ENCODE data around the gene CTPS1.

DNA sequence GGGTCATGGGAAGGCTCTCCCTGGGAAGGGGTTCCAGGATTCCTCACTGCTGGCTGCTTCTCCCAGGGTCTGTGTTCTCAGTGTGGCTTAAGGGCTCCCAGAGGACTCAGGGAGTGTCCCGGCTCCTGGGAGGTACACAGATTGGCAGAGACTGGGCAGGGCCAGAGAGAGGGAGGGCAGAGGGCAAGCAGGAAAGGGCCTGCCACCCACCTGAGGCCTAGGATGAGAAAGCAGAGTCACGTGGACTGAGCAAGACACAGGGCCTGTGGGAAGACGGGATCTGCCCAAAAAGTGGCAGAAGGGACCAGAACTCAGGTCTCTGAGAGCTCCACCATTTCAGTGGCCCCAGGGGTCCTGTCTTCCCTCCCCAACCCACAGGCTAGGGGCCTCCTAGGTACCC, 41.2 kb downstream of the CTPS1 start:
- TF ChIP-seq, protein P1, sequence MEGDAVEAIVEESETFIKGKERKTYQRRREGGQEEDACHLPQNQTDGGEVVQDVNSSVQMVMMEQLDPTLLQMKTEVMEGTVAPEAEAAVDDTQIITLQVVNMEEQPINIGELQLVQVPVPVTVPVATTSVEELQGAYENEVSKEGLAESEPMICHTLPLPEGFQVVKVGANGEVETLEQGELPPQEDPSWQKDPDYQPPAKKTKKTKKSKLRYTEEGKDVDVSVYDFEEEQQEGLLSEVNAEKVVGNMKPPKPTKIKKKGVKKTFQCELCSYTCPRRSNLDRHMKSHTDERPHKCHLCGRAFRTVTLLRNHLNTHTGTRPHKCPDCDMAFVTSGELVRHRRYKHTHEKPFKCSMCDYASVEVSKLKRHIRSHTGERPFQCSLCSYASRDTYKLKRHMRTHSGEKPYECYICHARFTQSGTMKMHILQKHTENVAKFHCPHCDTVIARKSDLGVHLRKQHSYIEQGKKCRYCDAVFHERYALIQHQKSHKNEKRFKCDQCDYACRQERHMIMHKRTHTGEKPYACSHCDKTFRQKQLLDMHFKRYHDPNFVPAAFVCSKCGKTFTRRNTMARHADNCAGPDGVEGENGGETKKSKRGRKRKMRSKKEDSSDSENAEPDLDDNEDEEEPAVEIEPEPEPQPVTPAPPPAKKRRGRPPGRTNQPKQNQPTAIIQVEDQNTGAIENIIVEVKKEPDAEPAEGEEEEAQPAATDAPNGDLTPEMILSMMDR (IDR thresholded peaks at IDR 0.05) = no peak
- TF ChIP-seq POLR2A (IDR thresholded peaks at IDR 0.05) (no peak), POLR2AphosphoS5 (IDR thresholded peaks at IDR 0.05; ENCODE audit: insufficient read depth in 1 of 2, low read depth in 1 of 2) (no peak)
